Heart left ventricle (tissue), 16 donors: ENCODE results near the gene DRAM1. TPM values are rescaled to one million over a fixed set of nuclear protein-coding genes. Genes with fewer than 3 reads are reported as not detected.
A peak's percentile ranks its signal among the peaks of the same experiment; 100 is the strongest.
"Not testable (repeated sequence)": the region's sequence is repeated elsewhere in the genome, so short reads cannot be mapped to it uniquely, and the experiment has no call there.

Source experiments
- ATAC-seq, 4 donors: fragments of 200-7000 bp; cut with Tn5 transposase; one replicate each; pipeline ENCODE4 v1.9.1; 2020 to 2022; ENCODE audit warnings: moderate library complexity in 4 of 4, mild to moderate bottlenecking in 3 of 4, moderate number of reproducible peaks in 1 of 4
- DNase-seq, 5 donors: peaks; one replicate each; pipeline ENCODE4 v3.0.0-alpha.2; 2020
- H3K27ac ChIP-seq, 12 donors: fragments of 200-600 bp; sonication (generic) in 4 of 12; one replicate each; pipeline versions ENCODE4 v1.5.0 to v1.8.0; 2016 to 2022; ENCODE audit warnings: mild to moderate bottlenecking in 2 of 12
- H3K27me3 ChIP-seq, 9 donors: fragments of 200-600 bp; sonication (generic) in 2 of 9; one replicate each; pipeline versions ENCODE4 v1.5.1 to v1.8.0; 2016 to 2022; ENCODE audit warnings: mild to moderate bottlenecking in 3 of 9
- H3K36me3 ChIP-seq, 9 donors: fragments of 200-600 bp; sonication (generic) in 2 of 9; one replicate each; pipeline versions ENCODE4 v1.5.0 to v1.8.0; 2018 to 2022; ENCODE audit warnings: mild to moderate bottlenecking in 2 of 9
- H3K4me1 ChIP-seq, 12 donors: fragments of 200-600 bp; sonication (generic) in 4 of 12; one replicate each; pipeline versions ENCODE4 v1.5.0 to v1.8.0; 2016 to 2022; ENCODE audit warnings: mild to moderate bottlenecking in 3 of 12
- H3K4me3 ChIP-seq, 12 donors: fragments of 200-600 bp; sonication (generic) in 4 of 12; one replicate each; pipeline versions ENCODE4 v1.5.0 to v1.8.0; 2017 to 2022; ENCODE audit warnings: mild to moderate bottlenecking in 9 of 12, moderate library complexity in 4 of 12
- H3K9me3 ChIP-seq, 12 donors: fragments of 200-600 bp; sonication (generic) in 4 of 12; one replicate each; pipeline versions ENCODE4 v1.5.0 to v1.8.0; 2016 to 2022; ENCODE audit warnings: mild to moderate bottlenecking in 1 of 12
- CTCF ChIP-seq, 12 donors: fragments of 200-600 bp; sonication (generic) in 4 of 12; IDR thresholded peaks; one replicate each; pipeline versions ENCODE4 v1.5.0 to v1.8.0; 2018 to 2022; ENCODE audit warnings: antibody characterized with exemption in 12 of 12, mild to moderate bottlenecking in 5 of 12
- POLR2A ChIP-seq, 2 donors: fragments of 450-650 bp; IDR thresholded peaks; one replicate each; pipeline ENCODE4 v1.6.1; 2017; ENCODE audit warnings: antibody characterized with exemption in 2 of 2, mild to moderate bottlenecking in 2 of 2, moderate library complexity in 2 of 2
- WGBS, 4 donors: extraction: QIAGEN DNeasy Blood & Tissue Kit in 2 of 4; methylation state at CpG; one replicate each; pipeline versions ENCODE4 v1.1.5 to v1.1.7; 2013 to 2018; 5-methylcytosine and 5-hydroxymethylcytosine counted together
- intact Hi-C, 10 donors: fragments of 100-400 bp; cut with DNase I; formaldehyde crosslinking; loops; one replicate each; pipeline versions ENCODE4 v1.11.1 to v1.14.2; 2022
- polyA plus RNA-seq, 2 donors: library from polyadenylated mRNA; stranded (reverse); fragments of 200-250 nt; gene quantifications; one replicate each; pipeline ENCODE4 v1.2.3, GENCODE V29; 2013
- total RNA-seq, 9 donors: library from RNA; depleted of rRNA in 2 of 9; stranded (reverse); fragments of >200 nt in 2 of 9; fragmentation: NEBNext Ultra II Directional in 3 of 9; extraction: Animal tissue kit (Norgen Biotek cat#: 25700) in 3 of 9; gene quantifications; one replicate each; pipeline versions ENCODE4 v1.1.0 to v1.2.4, GENCODE V29; 2016 to 2023
- donor health status: ischemic (EF 13 %, LVEDD 7.1; RV severe dilation, severe dysfunction).
- donor health status: healthy with polysubstance abuse.
- donor health status: DM: no; HTN: yes; CAD: no.
- donor health status: DM: no; HTN: no; CAD: no.
- donor health status: ischemic (EF 25% LVEDD 6.9; RV normal size, moderate dysfunction).
- donor health status: ischemic (EF 25% LVEDD 5.7; RV mildly dilated, moderate dysfunction).
- donor health status: healthy.
- donor health status: DM: yes; HTN: yes; CAD: no.
- donor health status: ischemic (EF 35%, LVEDD 5.7; RV mildly dilated, moderate dysfunction).
- donor health status: nonischemic (EF 11% LVEDD 7.7; RV severe dilation, severe dysfunction).
- donor health status: DM: yes; HTN: yes; CAD: no.
- donor health status: PGD.
- donor health status: ischemic (EF 29% LVEDD 5.4; RV normal size, mild dysfunction).
- donor health status: nonischemic (EF 23%, LVEDD 6.1; RV moderate dilation, normal function).

Gene DRAM1
- total and polyA plus RNA-seq, 11 donors, result 2.9 to 40.7 (median 4.3) TPM

GRCh38 chr12:101866615-101867373, 10.6 kb upstream of the DRAM1 start:
- peaks cover 0 to 8% (median 0%) of the 10 kb centered on the region in 12 donors for H3K4me1 ChIP-seq
- H3K27me3 ChIP-seq, result no peaks in the 10 kb centered on the region
- ATAC-seq, result peak in 1 of 4 donors; percentile 27
- TF ChIP-seq CTCF (IDR thresholded peaks at IDR 0.05) (no peak), POLR2A (IDR thresholded peaks at IDR 0.05) (no peak)
- no peak for DNase-seq
- no peak overlapping the region for H3K4me3 ChIP-seq
- peaks cover 0 to 18% (median 0%) of the 10 kb centered on the region in 12 donors for H3K9me3 ChIP-seq
- no peak overlapping the region for H3K27ac ChIP-seq
- intact Hi-C loops, result no loop called here
- no peaks in the 10 kb centered on the region for H3K36me3 ChIP-seq
- WGBS, 4 donors, result 58 to 69% (median 63%) methylated on average over 12 to 13 of the region's 13 CpGs

DNA sequence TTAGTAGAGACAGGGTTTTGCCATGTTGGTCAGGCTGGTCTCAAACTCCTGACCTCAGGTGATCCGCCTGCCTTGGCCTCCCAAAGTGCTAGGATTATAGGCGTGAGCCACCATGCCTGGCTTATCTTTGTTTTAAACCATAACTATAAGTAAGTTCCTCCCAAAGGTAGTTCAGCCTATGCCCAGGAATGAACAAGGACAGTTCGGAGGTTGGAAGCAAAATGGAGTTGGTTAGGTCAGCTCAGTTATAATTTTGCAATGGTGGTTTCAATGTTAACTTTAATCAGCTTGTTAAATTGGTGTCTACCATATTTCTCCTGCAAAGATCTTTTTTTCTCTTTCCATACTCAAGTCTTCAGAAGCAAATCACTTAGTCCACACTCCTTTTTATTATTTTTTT, 9.8 kb upstream of the DRAM1 start:
- H3K27me3 ChIP-seq, DNase-seq, H3K27ac ChIP-seq, H3K4me1 ChIP-seq, H3K36me3 ChIP-seq, intact Hi-C loops, ATAC-seq, H3K4me3 ChIP-seq: not testable (repeated sequence)
- peaks cover 0 to 18% (median 0%) of the 10 kb centered on the region in 12 donors for H3K9me3 ChIP-seq
- 92 to 96% (median 94%) methylated on average over 3 of the region's 3 CpGs for WGBS, 4 donors

- intact Hi-C loops, result no loop called here
- peaks cover 0 to 10% (median 0%) of the 10 kb centered on the region in 12 donors for H3K9me3 ChIP-seq
- peaks cover 0 to 21% (median 2%) of the 10 kb centered on the region in 12 donors for H3K4me1 ChIP-seq
- TF ChIP-seq POLR2A (IDR thresholded peaks at IDR 0.05) (no peak), CTCF (IDR thresholded peaks at IDR 0.05) (no peak)
- DNase-seq, result no peak
- no peak overlapping the region for H3K27ac ChIP-seq
- H3K36me3 ChIP-seq, result no peaks in the 10 kb centered on the region
- no peaks in the 10 kb centered on the region for H3K27me3 ChIP-seq
- WGBS, 4 donors, result 89 to 95% (median 91%) methylated on average over 1 of the region's 1 CpG
- no peak for ATAC-seq
- no peak overlapping the region for H3K4me3 ChIP-seq
These were observed 6.5 kb upstream of the DRAM1 start for GRCh38 chr12:101870925-101871324.

GRCh38 chr12:101875162-101875561, 2.2 kb upstream of the DRAM1 start:
- Histone ChIP-seq H3K27me3 (no peaks in the 10 kb centered on the region), H3K27ac (peak overlapping the region; percentile 48 to 99 (median 96)), H3K36me3 (no peaks in the 10 kb centered on the region), H3K4me1 (peaks cover 0 to 52% (median 11%) of the 10 kb centered on the region in 12 donors), H3K4me3 (no peak overlapping the region), H3K9me3 (no peaks in the 10 kb centered on the region)
- WGBS, 4 donors, result 77 to 83% (median 78%) methylated on average over 9 of the region's 9 CpGs
- ATAC-seq (no peak), DNase-seq (no peak)
- intact Hi-C loops, result loop anchor here in 2 of 10 donors (5.0 kb wide), 2 partner anchors 43 to 187 kb away; partner anchors contain the start of genes GNPTAB (in 1 of the 2) and WASHC3 (in 1 of the 2)
- TF ChIP-seq CTCF (IDR thresholded peaks at IDR 0.05), result no peak
